Right renal pelvis (tissue), 4 donors: ENCODE data around the gene ZMAT5. TPM values are rescaled to one million over a fixed set of nuclear protein-coding genes. Genes with fewer than 3 reads are reported as not detected.

Experiments
- DNase-seq, 4 donors: peaks; one replicate each; pipeline ENCODE4 v3.0.0-alpha.2; 2013; ENCODE audit warnings: low read depth in 4 of 4, low spot score in 3 of 4, missing footprints in 1 of 4
- polyA plus RNA-seq, 4 donors: library from polyadenylated mRNA; unstranded; fragments of 120-200 nt; gene quantifications; one replicate each; pipeline ENCODE4 v1.2.1, GENCODE V29; 2013; ENCODE audit not compliant: insufficient read length in 4 of 4

Gene ZMAT5
- polyA plus RNA-seq, 4 donors = 22.8 to 29.7 (median 24.7) TPM

DNA sequence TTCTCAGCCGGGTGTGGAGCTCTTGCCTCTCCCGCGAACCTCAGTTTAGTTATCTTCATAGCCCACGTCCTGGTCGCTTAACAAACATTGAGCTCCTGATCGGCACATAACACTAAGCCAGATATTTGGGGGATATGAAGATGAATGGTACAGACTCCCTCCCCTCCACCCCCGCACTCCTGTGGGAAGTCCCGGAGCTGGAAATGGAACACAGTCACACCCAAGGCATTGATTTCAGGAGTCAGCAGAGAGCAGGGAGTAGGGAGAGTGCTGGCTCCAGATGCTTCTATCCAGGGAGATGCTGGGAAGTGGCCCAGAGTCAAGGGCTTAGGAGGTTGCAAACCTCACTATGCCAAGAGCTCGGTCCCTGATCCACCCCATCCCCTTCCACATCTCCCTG lies 73.1 kb downstream of the ZMAT5 start:
- DNase-seq = no peak

DNA sequence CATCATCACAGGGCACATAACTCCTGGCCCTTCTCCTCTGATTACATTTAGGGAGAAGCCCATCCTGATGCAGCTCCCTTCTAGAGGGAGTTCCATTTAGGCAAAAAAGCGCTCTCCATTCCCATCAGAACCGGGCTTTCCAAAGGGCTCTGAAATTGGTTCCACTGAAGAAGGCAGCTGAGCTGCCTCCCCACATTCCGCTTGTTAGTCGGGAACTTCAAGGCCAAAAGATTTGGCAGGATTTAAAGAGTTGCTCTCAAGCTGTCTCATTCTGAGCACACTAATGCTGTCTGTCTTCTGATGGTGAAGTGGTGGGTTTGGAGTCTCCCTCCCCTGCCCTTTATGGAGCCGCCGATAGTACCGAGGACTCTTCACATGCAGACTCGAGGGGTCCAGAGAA lies 73.6 kb downstream of the ZMAT5 start:
- no peak for DNase-seq

GRCh38 chr22:29692327-29692640 lies 74.5 kb downstream of the ZMAT5 start:
- no peak for DNase-seq

DNA sequence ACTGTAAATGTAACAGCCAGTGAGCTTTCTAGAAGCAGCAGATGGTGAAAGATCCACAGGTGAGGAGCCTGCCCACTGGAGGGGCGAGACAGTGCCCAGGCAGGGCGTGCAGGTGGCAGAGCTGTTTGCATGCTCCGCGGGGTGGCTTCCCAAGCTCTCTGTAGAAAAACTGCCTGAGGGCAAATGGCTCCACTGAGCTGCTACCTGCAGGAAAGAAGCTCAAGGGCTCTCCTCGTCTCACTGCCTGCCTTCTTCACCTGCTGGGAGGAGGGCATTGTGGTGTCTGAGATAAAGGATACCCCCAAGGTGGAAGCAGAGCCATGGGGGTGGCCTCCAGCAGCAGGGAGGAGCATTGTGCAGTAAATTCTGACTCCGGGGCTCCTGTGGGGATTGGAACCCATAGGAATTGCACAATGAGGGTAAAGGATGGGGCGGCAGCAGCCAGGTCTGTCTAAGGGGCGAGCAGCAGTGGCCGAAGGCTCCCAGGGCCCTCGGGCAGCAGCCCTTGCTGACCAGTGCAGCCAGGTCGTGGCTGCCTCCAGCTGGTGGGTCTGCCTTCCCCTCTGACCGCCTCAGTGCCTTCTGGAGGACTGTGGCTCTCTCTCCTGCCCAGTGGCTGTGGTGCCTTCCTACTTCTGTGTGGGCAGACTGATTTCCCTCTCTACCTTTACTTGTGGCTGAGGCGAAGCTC lies 75.0 kb downstream of the ZMAT5 start:
- DNase-seq = no peak

GRCh38 chr22:29690476-29690875 lies 76.3 kb downstream of the ZMAT5 start:
- no peak for DNase-seq

GRCh38 chr22:29689880-29690213 lies 77.0 kb downstream of the ZMAT5 start:
- DNase-seq = peak in 1 of 4 donors; percentile 26

GRCh38 chr22:29689206-29689879 lies 77.5 kb downstream of the ZMAT5 start:
- no peak for DNase-seq

- DNase-seq = no peak
Measured at GRCh38 chr22:29684244-29684643, 82.6 kb downstream of the ZMAT5 start.

DNA sequence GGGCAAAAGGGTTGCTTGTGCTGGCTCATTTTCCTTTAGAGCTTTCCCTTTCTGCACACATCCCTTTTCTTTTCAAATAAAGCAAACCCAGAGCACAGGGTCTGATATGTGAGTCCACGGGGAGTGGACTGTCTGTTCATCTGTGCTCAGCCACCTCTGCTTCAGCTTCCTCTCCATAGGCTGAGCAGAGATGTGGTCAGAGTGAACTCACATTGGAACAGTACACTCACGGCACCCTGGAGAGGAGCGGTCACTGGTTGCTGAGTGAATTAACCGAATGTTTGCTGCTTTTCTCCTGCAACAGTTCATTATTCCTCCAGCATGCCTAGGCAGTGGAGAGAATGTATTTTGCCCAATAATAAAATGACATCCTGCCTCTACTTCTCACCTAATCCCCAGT lies 83.3 kb downstream of the ZMAT5 start:
- no peak for DNase-seq

Other genes starting within 250 kb of the ZMAT5 start
- gene THOC5, start 213.2 kb downstream of the ZMAT5 start, polyA plus RNA-seq = 10 to 100 TPM; 20.7 to 32.4 (median 26.8) TPM
- 100 to 1,000 TPM; 147 to 160 (median 148) TPM for gene NIPSNAP1, start 185.9 kb downstream of the ZMAT5 start, polyA plus RNA-seq
- gene NF2, start 163.4 kb downstream of the ZMAT5 start, polyA plus RNA-seq = 10 to 100 TPM; 24.3 to 30.6 (median 30.1) TPM
- gene CABP7, start 47.0 kb downstream of the ZMAT5 start, polyA plus RNA-seq = under 1 TPM; 0.06 to 0.24 (median 0.14) TPM
- 100 to 1,000 TPM; 141 to 159 (median 154) TPM for gene UQCR10, start 362 bp upstream of the ZMAT5 start, polyA plus RNA-seq
- 10 to 100 TPM; 41.1 to 47.7 (median 42.4) TPM for gene ASCC2, start 71.3 kb upstream of the ZMAT5 start, polyA plus RNA-seq
- 10 to 100 TPM; 30.9 to 41.6 (median 36.2) TPM for gene MTMR3, start 116.2 kb upstream of the ZMAT5 start, polyA plus RNA-seq